Loucy (cell line): ENCODE data around the gene TENM4.

ENCODE experiments used
- H2AFZ ChIP-seq: fragments of 200-600 bp; sonication (generic); 2 replicates; pipeline ENCODE4 v1.6.0; 2016; ENCODE audit warnings: antibody characterized with exemption, mild to moderate bottlenecking, low read length, moderate library complexity
- H3F3A ChIP-seq: fragments of 200-600 bp; 2 replicates; pipeline ENCODE4 v1.6.0; 2016; ENCODE audit warnings: antibody characterized with exemption, low read depth, mild to moderate bottlenecking
- H3K27me3 ChIP-seq: fragments of 200-600 bp; sonication (generic); 2 replicates; pipeline ENCODE4 v1.6.1; 2014; ENCODE audit warnings: low read length, mild to moderate bottlenecking; ENCODE audit not compliant: insufficient read depth, poor library complexity, severe bottlenecking
- H3K36me3 ChIP-seq: fragments of 200-600 bp; sonication (generic); 2 replicates; pipeline ENCODE4 v1.6.1; 2016; ENCODE audit warnings: low read length; ENCODE audit not compliant: insufficient read depth
- H3K4me1 ChIP-seq: fragments of 200-600 bp; sonication (generic); 2 replicates; pipeline ENCODE4 v1.5.1; 2014; ENCODE audit warnings: low read length, mild to moderate bottlenecking; ENCODE audit not compliant: insufficient read depth, poor library complexity, severe bottlenecking
- H3K4me2 ChIP-seq: fragments of 200-600 bp; sonication (generic); 2 replicates; pipeline ENCODE4 v1.6.0; 2014; ENCODE audit warnings: antibody characterized with exemption, low read length, low read depth, mild to moderate bottlenecking; ENCODE audit not compliant: poor library complexity, severe bottlenecking
- H3K4me3 ChIP-seq: fragments of 200-600 bp; sonication (generic); 2 replicates; pipeline ENCODE4 v1.5.1; 2014; ENCODE audit warnings: low read length, mild to moderate bottlenecking, mixed read lengths; ENCODE audit not compliant: poor library complexity, severe bottlenecking
- H3K79me2 ChIP-seq: fragments of 200-600 bp; sonication (generic); 2 replicates; pipeline ENCODE4 v1.6.1; 2014; ENCODE audit warnings: low read length; ENCODE audit not compliant: insufficient read depth
- H3K9ac ChIP-seq: fragments of 200-600 bp; sonication (generic); 2 replicates; pipeline ENCODE4 v1.6.0; 2014; ENCODE audit warnings: mild to moderate bottlenecking, low read depth, low read length, moderate library complexity; ENCODE audit not compliant: poor library complexity, severe bottlenecking
- H3K9me2 ChIP-seq: fragments of 200-600 bp; sonication (generic); replicated peaks from 2 replicates; pipeline ENCODE4 v1.6.1; 2016; ENCODE audit warnings: low read depth, low read length, mixed read lengths
- H3K9me3 ChIP-seq: fragments of 200-600 bp; sonication (generic); 2 replicates; pipeline ENCODE4 v1.6.1; 2014; ENCODE audit warnings: mild to moderate bottlenecking, antibody characterized with exemption, low read length, low read depth; ENCODE audit not compliant: insufficient read depth
- H4K20me1 ChIP-seq: fragments of 200-600 bp; sonication (generic); 2 replicates; pipeline ENCODE4 v1.6.0; 2014; ENCODE audit warnings: antibody characterized with exemption, low read length, mild to moderate bottlenecking; ENCODE audit not compliant: insufficient read depth, poor library complexity, severe bottlenecking
- EZH2phosphoT487 ChIP-seq: fragments of 200-600 bp; IDR thresholded peaks from 2 replicates; pipeline ENCODE4 v1.6.1; 2018; ENCODE audit warnings: antibody characterized with exemption, mild to moderate bottlenecking, moderate library complexity, borderline replicate concordance
- TF ChIP-seq, protein P1 (sequence below): fragments of 200-600 bp; sonication (generic); conservative IDR thresholded peaks from 2 replicates; pipeline ENCODE4 v1.5.1; 2014; ENCODE audit warnings: mild to moderate bottlenecking, antibody characterized with exemption, low read length

TENM4 gene

GRCh38 chr11:78796956-78797355 lies 643.9 kb downstream of the TENM4 start:
- H4K20me1 ChIP-seq, result no peaks in the 10 kb centered on the region
- H3K9me2 ChIP-seq, result no peaks in the 10 kb centered on the region
- H3F3A ChIP-seq, result no peaks in the 10 kb centered on the region
- no peaks in the 10 kb centered on the region for H3K9me3 ChIP-seq
- H3K9ac ChIP-seq, result no peak overlapping the region
- H3K4me1 ChIP-seq, result peaks cover 4% of the 10 kb centered on the region
- no peaks in the 10 kb centered on the region for H3K79me2 ChIP-seq
- H3K27me3 ChIP-seq, result no peaks in the 10 kb centered on the region
- no peak overlapping the region for H2AFZ ChIP-seq
- TF ChIP-seq, protein P1, sequence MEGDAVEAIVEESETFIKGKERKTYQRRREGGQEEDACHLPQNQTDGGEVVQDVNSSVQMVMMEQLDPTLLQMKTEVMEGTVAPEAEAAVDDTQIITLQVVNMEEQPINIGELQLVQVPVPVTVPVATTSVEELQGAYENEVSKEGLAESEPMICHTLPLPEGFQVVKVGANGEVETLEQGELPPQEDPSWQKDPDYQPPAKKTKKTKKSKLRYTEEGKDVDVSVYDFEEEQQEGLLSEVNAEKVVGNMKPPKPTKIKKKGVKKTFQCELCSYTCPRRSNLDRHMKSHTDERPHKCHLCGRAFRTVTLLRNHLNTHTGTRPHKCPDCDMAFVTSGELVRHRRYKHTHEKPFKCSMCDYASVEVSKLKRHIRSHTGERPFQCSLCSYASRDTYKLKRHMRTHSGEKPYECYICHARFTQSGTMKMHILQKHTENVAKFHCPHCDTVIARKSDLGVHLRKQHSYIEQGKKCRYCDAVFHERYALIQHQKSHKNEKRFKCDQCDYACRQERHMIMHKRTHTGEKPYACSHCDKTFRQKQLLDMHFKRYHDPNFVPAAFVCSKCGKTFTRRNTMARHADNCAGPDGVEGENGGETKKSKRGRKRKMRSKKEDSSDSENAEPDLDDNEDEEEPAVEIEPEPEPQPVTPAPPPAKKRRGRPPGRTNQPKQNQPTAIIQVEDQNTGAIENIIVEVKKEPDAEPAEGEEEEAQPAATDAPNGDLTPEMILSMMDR, result no peak
- TF ChIP-seq EZH2phosphoT487, result no peak
- no peaks in the 10 kb centered on the region for H3K36me3 ChIP-seq
- H3K4me2 ChIP-seq, result no peak overlapping the region
- H3K4me3 ChIP-seq, result no peak overlapping the region

GRCh38 chr11:78795621-78796261 lies 645.1 kb downstream of the TENM4 start:
- Histone ChIP-seq H3F3A (no peaks in the 10 kb centered on the region), H3K9me3 (no peaks in the 10 kb centered on the region), H3K27me3 (no peaks in the 10 kb centered on the region)

GRCh38 chr11:78791964-78792363 lies 648.9 kb downstream of the TENM4 start:
- H3K4me3 ChIP-seq, result no peak overlapping the region

More at GRCh38 chr11:78795621-78796261, 645.1 kb downstream of the TENM4 start:
- Histone ChIP-seq H3K36me3 (no peaks in the 10 kb centered on the region), H3K9ac (no peak overlapping the region), H3K79me2 (no peaks in the 10 kb centered on the region), H3K4me3 (no peak overlapping the region), H4K20me1 (no peaks in the 10 kb centered on the region), H2AFZ (no peak overlapping the region), H3K9me2 (no peaks in the 10 kb centered on the region), H3K4me2 (no peak overlapping the region), H3K4me1 (no peaks in the 10 kb centered on the region)
- TF ChIP-seq EZH2phosphoT487, result no peak
- TF ChIP-seq, protein P1, result no peak

More at GRCh38 chr11:78791964-78792363, 648.9 kb downstream of the TENM4 start:
- H3K9me2 ChIP-seq, result no peaks in the 10 kb centered on the region
- H3K27me3 ChIP-seq, result no peaks in the 10 kb centered on the region
- H3K36me3 ChIP-seq, result no peaks in the 10 kb centered on the region
- no peak overlapping the region for H3K4me2 ChIP-seq
- H3K79me2 ChIP-seq, result no peaks in the 10 kb centered on the region
- TF ChIP-seq EZH2phosphoT487, result no peak
- TF ChIP-seq, protein P1, result no peak
- no peaks in the 10 kb centered on the region for H4K20me1 ChIP-seq
- H3K9ac ChIP-seq, result no peak overlapping the region
- H2AFZ ChIP-seq, result no peak overlapping the region
- H3F3A ChIP-seq, result no peaks in the 10 kb centered on the region
- no peaks in the 10 kb centered on the region for H3K9me3 ChIP-seq
- H3K4me1 ChIP-seq, result no peaks in the 10 kb centered on the region
